ENCODE data around the gene IMPDH2.
A peak's percentile ranks its signal among the peaks of the same experiment; 100 is the strongest.

The IMPDH2 gene

DNA sequence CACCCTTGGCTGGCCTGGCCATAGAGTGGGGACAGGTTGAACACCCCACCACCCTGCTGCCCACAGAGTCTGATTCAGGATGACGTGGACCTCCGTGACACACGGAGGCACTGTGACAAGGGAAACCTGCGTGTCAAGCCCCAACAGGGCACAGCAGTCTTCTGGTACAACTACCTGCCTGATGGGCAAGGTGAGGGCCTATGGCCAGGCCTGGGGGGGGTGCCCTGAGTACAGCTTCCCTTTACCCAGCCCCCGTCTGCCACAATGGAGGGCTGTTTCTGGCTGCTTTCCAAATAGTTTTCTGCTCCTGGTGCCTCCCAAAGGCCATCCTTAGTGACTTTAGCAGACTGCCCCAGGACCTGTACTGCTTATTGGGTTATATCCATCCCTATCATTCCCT, 23.2 kb downstream of the IMPDH2 start:
- DNase-seq (ENCODE audit: low spot score): no peak

DNA sequence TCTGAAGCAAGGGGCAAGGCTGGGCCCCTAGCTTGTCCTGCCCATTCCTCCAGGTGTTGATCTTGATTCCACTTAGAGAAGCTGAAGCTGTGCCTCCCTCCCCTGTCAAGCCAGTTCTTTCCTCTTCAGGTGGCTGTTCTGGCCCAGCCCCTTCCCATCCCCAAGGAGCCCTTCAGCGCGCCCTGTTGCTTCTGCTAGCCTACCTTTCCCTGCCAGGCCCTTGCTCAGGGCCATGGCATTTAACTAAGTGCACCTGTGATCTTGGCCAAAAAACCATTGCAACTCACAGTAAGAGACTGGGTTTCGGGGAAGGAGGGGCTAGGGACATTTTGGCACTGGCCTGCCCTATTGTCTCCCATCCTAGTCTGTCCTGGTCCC, 23.9 kb downstream of the IMPDH2 start:
- no peak for DNase-seq (ENCODE audit: low spot score)

DNA sequence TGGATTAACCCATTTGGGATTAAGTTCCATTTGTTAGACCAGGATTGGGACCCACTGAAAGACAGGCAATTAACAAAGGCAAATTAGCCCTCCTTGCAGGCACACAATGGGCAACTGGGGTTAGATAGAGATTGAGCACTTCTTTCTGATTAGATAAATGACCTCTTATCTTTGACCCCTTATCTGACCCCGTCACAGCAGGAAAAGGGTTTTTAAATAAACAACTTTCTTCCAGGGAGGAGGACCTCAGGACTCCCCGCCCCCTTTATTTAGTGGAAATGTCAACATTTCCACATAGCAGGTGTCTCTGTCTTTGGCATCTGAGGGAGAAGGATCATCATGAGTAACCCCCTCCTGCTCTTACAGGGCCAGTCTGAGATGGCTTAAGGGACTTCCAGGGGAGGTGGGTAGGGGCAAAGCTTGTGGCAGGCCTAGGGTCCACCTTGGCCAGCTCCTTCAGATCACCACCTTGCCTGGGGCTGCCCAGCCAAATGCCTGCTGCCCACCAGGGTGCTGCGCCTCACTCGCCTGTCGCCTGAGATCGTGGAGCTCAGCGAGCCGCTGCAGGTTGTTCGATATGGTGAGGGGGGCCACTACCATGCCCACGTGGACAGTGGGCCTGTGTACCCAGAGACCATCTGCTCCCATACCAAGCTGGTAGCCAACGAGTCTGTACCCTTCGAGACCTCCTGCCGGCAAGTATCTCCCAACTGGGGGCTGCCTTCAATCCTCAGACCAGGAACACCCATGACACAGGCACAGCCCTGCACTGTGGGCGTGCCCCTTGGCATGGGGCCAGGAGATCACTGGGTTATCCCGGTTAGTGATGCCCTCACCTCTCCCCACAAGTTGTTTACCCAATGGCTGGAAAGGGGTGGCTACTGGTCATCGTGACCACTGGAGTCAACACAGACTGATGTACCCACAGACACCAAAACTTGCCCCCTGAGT, 24.6 kb downstream of the IMPDH2 start:
- DNase-seq (ENCODE audit: low spot score): no peak

DNA sequence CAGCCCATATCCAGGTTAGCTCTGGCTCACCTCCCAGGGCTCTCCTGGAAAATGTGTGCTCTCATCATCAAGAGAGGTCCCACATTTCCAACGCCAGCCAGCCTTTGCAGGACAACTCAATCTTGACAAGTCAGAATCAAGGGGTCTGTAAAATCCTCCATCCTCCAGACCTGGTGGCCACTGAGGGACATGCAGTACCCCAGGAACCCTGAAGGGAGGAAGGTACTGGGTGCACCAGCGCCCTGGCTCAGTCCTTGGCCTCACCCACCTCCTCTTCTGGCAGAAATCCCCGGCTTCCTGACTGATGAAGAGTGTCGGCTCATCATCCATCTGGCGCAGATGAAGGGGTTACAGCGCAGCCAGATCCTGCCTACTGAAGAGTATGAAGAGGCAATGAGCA, 28.0 kb downstream of the IMPDH2 start:
- no peak for DNase-seq (ENCODE audit: low spot score)

DNA sequence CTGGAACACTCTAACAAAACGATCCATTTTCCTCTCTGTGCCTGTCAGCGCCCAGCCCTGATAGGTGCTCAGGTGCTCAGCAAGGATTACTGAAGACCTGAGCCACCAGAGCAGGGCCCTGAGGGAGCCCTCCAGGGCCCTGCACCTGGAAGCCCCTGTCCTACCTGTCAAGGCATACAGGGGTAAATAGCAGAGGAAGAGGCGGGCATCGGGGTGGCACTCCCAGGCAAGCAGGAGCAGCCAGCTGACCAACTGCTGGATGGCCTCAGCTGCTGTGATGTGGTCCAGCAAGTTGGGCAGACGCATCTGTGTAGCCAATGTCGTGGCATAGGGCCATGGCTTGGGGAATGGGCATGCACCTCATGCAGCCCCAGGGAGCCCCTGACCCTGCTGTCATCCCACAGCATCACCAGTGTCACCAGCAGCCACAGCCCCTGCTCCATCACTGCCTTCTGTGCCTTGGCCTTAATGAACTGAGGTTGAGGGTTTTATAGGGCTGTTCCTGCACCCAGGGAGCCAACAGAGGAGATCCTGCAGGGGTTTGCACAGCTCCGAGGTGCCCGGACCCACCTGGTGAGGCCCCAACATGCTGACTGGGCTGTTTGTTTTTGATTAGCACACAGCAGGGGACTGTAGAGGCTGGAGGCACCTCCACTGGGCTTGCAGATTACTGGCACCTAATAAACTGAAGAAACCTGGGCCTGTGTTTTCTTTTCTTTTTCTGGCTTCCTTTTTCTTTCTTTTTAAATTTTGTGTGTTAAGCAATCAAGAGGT, 29.9 kb downstream of the IMPDH2 start:
- no peak for DNase-seq (ENCODE audit: low spot score)

DNA sequence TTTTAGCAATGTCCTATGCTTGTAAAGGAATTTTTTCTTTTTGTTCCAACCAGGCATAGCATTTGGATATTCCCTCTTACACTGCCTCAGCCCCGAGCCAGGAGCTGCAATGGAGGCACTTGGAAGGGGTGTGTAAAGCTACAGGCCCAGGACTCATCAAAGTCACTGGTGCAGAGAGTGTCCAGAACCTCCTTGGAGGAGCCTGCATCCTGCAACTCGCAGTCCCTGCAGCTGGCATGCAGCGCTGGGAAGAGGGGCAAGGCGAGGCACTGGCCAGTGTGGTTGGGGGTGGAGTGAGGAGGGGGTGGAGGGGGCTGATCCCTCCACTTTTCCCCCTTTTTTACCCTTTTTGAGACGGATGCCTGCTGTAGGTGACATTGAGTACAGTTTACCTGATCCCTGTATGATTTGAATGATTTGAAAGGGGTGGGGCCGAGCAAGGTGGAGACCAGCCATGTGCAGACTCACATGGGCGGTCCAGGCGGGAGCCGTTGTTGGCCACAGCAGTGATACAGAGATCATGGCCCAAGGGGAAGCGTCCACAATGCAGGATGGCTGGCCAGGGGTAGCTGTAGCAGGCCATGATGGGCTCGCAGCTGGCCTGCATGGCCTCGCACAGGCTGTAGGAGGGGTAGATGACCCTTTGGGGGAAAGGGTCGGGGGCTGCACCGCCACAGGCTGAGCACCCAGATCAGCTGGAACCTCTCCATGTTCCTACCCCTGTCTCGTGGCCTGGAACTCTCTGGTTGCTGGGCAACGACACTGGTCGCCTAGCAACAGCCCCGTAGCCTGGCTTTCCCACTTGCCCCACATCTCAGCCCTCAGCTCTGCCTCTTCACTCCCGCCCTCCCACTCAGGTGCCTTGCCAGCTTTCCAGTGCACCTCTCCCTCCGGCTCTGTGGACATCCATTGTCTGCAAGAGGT, 31.2 kb downstream of the IMPDH2 start:
- peak; percentile 75 for DNase-seq (ENCODE audit: low spot score)

DNA sequence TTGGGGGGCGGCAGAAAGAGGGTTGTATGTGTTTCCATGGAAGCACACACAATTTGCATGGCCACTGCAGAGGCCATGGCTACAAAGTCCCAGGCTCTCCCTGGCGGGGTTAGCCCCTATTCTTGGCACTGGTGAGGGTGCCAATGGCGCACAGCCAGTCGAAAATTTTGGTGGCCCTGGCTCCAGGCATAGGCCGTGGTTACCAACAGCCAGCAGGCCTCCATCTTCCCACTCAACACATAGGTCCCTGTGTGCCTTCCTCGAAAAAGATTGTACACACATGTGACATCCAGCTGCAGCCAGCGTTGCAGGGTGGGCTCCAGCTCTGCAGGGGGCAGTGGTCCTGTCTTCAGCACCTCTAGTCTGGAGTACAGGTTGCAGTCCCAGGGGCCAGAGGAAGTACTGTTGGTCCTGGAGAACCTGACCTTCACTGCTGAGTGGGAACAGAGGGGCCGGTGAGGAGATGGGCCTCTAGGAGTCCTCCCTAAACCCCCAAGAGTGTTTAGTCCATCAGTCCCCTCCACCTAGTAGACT, 32.0 kb downstream of the IMPDH2 start:
- no peak for DNase-seq (ENCODE audit: low spot score)

DNA sequence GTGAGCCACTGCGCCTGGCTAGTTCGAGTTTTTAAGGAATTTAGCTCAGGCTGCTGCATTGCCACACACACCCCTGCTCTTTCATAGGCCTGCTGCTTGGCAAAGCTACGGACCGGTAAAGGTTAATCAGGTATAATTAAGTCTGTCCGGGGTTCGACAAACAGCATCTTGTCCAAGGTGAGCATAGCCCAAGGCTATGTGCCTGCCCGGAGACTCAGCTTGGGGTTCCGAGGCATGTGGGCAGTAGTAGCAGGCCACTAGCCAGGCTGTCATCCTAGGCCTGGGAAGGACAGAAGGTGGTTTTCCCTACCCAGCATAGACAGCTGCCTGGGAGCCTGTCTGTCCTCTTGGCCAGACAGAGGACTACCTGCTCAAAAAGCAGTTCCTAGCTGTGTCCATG, 32.6 kb downstream of the IMPDH2 start:
- DNase-seq (ENCODE audit: low spot score): no peak

DNA sequence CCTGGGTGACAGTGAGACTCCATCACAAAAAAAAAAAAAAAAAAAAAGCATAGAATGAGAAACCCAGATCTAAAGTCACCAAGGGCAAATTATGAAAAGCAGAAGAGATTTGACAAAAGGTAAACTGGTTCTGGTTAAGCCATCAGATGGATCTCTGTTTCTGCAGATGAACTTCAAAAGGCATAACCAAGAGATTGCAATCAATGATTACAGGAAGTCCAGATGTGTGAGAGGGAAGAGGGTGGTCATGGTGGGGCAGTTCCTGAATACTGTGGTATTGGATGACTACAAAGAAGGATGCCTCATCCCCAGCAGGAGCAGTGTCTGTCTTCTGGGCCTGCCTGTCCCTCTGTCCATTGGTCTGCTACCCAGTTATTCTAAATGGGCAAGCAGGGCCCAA, 35.4 kb downstream of the IMPDH2 start:
- no peak for DNase-seq (ENCODE audit: low spot score)

DNA sequence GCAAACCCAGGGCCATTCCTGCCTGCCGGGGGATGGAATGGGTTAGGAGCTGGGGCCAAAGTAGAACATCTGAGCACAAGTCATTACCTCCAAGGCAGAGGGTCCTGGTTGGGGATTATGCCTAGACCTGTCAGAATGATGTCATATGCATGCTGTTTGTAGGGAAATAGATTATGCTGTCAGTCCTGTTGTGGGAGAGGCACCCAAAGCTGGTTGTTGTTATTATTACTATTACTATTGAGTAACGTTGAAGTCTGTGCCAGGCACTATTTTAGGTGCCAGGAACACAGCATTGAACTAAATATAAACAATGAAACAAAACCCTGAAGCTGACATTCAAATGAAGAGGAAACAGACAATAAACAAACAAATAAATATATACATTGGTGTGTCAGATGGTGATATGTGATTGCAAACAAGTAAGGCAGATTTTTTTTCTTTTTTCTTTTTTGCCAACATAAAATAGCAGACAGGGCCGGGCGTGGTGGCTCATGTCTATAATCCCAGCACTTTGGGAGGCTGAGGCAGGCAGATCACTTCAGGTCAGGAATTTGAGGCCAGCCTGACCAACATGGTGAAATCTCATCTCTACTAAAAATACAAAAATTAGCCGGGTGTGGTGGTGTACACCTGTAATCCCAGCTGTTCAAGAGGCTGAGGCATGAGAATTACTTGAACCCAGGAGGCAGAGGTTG, 37.2 kb downstream of the IMPDH2 start:
- DNase-seq (ENCODE audit: low spot score): no peak

DNA sequence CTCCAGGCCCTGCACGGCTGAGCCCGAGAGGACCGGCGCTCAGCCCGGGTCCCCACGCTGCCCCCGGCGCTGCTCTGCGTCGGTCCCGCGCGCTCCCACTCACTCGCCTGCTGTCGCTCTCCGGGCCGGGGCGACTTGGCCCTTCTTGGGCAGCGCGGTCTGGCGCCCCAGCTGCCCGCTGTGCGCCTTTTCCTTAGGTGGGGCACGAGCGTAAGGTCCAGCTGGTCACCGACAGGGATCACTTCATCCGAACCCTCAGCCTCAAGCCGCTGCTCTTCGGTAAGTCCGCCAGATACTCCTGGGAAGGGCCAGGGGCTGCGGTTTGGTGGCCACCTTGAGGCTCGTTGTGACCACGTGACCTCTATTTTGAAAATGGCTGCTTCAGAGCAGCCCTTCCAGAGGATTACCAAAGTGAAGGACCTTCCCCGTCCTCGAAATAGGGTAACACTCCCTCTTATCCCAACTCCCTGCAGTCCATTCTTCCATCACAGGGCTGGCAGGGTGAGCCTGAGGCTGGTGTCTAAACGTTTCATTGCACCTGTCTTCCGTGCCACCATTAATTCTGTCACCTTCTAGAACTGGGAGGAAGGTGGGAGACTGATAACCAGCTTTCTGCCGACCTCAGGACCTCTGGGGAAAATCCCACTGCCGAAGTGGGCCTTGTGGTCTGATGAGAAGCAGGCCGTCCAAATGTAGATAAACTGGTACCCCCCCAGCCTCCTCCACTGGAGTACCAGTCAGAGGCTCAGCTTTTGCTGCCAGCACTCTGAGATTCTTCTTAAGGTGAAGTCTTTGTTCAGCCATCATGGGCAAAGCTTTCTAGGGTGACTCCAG, 38.3 kb downstream of the IMPDH2 start:
- DNase-seq (ENCODE audit: low spot score): peak; percentile 66

DNA sequence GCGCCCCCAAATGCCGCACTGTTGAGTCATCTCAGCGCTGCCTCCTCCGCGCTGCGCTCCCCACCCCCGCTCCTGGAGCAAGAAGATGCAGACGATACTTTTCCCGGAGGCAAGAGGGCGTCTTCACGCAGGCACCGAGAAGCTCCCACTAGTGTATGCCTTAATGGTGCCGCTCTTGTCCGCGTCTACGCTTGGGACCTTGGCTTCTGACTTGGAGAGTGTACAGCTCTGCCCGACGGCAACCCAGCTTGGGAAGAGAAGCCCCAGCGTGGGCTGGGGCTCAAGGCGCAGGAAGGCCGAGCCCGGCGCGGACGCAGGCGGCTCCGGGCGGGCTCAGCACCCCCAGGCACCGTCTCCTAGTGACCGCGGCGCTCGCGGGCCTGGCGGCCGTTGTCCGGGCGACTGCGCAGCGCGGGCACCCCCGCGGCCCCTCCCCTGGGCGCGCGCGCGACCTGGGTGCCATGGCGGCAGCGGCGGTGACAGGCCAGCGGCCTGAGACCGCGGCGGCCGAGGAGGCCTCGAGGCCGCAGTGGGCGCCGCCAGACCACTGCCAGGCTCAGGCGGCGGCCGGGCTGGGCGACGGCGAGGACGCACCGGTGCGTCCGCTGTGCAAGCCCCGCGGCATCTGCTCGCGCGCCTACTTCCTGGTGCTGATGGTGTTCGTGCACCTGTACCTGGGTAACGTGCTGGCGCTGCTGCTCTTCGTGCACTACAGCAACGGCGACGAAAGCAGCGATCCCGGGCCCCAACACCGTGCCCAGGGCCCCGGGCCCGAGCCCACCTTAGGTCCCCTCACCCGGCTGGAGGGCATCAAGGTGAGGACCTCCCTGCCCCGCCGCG, 39.2 kb downstream of the IMPDH2 start, which contains the start of gene P4HTM:
Gene P4HTM (plus strand): TSS at position 446 of the 840 bp plus-strand sequence. CDS start 16 bp downstream, at position 462.
- peak; percentile 83 for DNase-seq (ENCODE audit: low spot score)

DNA sequence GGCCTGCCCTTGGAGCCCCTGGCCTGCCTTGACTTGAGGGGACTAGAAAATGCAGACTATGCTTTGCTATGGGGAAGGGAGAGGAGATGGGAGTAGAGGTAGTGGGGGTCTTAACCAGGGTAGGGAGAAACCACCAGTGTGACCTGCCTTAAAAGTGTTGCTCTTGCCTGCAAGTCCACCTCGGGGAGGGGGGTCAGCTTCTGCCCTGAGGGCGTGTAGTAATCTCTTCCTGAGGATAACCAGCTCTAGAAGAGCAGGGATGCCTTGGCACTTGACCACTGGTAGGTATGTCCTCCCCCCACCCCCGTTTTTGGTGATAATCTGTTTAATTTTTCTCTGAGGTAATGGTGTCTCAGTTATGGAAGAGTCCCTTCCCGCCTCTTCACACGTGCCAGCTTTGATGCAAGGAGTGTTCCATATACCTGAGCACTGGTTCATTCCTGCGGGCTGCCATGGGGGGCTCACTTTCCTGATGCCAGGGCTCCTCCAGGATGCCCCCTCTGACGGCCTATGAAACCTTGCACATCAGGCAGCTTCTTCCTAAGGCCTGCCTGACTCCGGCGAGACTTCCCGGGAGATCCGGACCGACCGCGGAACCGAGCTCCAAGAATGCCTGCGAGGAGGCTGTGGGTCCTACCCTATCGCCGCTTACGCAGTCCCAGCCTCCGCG, 39.9 kb downstream of the IMPDH2 start:
- DNase-seq (ENCODE audit: low spot score): no peak

DNA sequence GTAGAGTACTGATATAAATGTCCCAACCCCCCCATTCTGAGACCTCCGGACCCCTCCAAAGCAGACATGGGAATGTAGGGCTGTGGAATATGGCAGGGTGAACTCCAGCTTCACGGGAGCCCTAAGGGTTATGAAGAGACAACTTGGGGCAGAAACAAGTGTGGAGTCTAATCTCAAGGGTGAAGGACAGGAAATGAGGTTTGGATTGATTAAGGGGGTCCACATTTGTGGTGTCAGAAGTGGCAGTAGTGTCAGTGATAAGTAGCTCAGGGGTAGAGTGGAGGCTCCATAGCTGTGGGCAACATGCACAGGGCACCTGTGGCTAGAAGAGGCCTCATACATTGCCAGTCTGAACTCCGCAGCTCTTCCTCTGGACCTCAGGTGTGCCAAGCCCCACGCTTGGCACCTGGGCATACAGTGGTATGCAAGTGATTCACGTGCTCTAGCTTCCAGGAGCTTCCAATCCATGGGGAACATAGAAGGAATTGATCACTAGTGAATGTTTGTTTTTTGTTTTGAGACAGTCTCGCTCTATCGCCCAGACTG, 43.3 kb downstream of the IMPDH2 start:
- DNase-seq (ENCODE audit: low spot score): no peak

DNA sequence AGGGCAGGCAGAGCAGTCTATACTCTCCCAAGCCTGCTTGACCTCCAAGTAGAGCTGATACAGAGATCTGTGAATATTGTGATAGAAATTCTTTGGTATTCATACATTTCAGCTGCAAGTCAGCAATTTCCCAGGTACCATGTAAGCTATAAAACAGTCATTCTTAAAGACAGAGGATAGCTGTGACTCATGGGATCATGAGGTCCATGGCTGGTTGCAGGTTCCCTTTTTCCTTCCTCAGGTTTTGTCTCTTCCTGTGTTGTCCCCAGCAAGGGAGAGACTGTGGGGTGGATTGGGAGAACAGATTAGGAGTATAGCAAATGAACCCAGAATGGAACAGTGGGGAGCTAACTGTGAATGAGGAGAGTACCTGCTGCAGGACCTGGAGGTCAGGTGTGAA, 44.5 kb downstream of the IMPDH2 start:
- DNase-seq (ENCODE audit: low spot score): no peak

DNA sequence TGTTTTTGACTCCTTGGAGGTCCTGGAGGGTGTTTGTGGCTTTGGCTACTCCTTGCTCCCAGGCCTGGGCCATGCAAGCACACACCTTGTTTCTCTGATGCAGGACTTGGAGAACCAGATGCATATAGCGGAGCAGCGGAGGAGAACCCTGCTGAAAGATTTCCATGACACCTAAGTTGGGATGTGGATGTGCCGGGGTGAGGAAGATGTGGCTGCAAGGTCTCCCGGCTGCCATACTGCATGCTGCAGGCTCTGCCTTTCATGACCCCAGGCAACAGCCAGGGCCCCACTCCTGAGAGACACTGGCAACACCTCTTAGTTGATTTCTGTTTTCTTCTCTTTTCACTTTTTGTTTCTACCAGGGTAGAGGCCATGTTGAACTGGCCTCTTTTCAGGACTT, 46.1 kb downstream of the IMPDH2 start:
- DNase-seq (ENCODE audit: low spot score): no peak

DNA sequence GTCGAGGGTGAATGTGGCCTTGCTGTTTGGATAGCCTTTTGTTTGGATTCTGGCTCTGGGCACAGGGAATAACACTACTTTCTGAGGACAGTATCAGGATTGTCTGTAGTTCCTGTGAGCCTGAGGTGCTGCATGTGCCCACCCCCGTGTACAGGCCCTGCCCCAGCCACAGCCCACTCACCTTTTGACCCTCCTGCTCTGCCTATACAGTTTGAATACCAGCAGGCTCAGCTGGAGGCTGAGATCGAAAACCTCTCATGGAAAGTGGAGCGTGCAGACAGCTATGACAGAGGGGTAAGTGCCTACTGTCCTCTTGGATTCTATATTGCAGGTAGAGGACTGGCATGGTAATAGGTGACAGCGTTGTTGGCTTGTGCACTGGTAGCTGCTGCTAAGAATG, 46.5 kb downstream of the IMPDH2 start:
- no peak for DNase-seq (ENCODE audit: low spot score)

DNA sequence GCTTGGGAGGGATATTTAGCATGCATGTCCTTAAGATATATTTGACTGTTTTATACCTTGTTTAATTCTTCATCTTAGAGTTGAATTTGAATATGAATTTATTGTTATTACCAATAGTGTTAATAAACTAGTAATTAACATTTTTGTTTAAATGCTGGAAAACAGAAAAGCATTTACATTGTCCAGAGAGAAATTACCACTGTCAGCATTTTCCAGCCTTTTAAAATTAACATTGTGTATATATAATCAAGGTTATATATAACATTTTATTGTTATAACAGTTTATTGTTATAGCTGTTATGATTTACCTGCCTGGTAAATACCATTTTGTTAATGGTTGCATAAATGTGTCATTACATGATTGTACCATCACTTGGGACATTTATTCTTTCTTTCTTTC, 47.2 kb downstream of the IMPDH2 start:
- no peak for DNase-seq (ENCODE audit: low spot score)

Data from ecto neural progenitor cell (in vitro differentiated cells).